ENCODE data around the gene SIDT2. TPM values are rescaled to one million over a fixed set of nuclear protein-coding genes. Genes with fewer than 3 reads are reported as not detected.

The SIDT2 gene
- total RNA-seq, 4 donors from 2014 or later = 6.4 to 91.3 (median 28.7) TPM

GRCh38 chr11:117166491-117166890, 12.1 kb upstream of the SIDT2 start:
- intact Hi-C loops (cut with DNase I; ENCODE audit: low total_unique reads) = no loop called here
- Histone ChIP-seq H3K4me1 (peaks cover 0 to 5% of the 10 kb centered on the region in 2 donors), H3K27ac (no peak overlapping the region), H3K9me3 (no peaks in the 10 kb centered on the region), H3K4me3 (no peak overlapping the region), H3K27me3 (no peaks in the 10 kb centered on the region), H3K36me3 (no peaks in the 10 kb centered on the region)
- TF ChIP-seq CTCF (IDR thresholded peaks at IDR 0.05) = no peak
- no peak for TF ChIP-seq POLR2A (IDR thresholded peaks at IDR 0.05)
- no peak for DNase-seq

DNA sequence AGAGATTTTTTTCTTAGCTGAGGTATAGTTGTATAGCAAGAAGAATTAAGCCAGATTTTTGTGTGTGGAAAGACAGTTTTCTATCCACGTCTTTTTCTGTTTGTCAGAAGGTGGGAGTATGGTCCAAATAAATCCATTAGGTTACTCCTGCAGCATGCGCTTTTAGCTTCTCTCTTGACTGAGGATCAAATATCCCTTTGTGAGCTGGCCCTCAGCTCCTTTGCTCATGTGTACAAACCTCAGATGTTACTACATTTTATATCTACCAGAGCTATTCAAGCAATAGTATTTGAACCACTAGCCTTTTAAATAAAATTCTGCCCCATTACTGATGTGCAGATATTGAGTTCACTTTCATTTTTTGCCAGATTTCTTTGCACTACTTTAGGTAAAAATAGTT, 8.8 kb upstream of the SIDT2 start:
- Histone ChIP-seq H3K4me1 (peaks cover 0 to 5% of the 10 kb centered on the region in 2 donors), H3K36me3 (no peaks in the 10 kb centered on the region), H3K4me3 (no peak overlapping the region), H3K9me3 (no peaks in the 10 kb centered on the region), H3K27me3 (no peaks in the 10 kb centered on the region), H3K27ac (peak overlapping the region; percentile 34 to 45)
- intact Hi-C loops (cut with DNase I; ENCODE audit: low total_unique reads) = no loop called here
- no peak for DNase-seq
- TF ChIP-seq POLR2A (IDR thresholded peaks at IDR 0.05) (no peak), CTCF (IDR thresholded peaks at IDR 0.05) (no peak)

DNA sequence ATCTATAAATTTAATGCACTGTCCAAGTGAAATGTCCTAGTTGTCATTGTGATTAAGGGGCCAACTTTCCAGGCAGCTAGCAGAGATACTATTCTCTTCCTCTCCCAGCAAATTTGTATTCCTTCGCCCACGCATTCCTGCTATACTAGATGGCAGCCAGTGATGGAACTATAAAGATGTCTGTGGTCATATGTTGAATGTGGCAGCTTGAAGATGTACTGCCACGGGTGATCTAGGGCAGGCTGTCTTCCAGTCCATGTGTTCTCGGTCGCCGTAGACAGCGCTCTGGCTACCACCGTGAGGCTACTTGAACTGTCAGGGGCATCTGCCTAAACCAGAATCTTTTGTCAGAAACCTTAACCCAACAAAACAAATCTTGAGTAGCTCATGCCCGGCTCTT, 8.3 kb upstream of the SIDT2 start:
- Histone ChIP-seq H3K36me3 (no peaks in the 10 kb centered on the region), H3K9me3 (no peaks in the 10 kb centered on the region), H3K27me3 (no peaks in the 10 kb centered on the region), H3K4me1 (peaks cover 0 to 5% of the 10 kb centered on the region in 2 donors), H3K27ac (peak overlapping the region; percentile 34 to 45), H3K4me3 (no peak overlapping the region)
- DNase-seq = no peak
- TF ChIP-seq POLR2A (IDR thresholded peaks at IDR 0.05) (no peak), CTCF (IDR thresholded peaks at IDR 0.05) (no peak)
- intact Hi-C loops (cut with DNase I; ENCODE audit: low total_unique reads) = no loop called here

DNA sequence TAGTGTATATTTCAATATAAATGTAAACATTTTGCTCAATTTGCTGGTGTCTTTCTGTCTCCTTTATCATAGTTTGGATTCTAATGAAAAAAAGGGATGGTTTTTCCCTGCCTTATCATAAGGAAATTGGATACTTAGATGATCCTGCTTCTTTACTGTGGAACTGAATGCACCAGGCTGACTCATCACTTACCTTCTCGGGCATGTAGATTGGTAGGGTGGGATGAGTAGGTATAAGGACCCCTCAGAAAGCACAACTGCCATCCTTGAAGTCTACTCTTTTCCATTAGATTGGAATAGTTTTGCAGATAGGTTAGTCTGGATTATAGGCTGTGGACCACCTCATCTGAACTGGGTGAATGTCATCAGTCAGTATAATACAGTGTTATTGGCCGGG, 7.5 kb upstream of the SIDT2 start:
- no peak for DNase-seq
- Histone ChIP-seq H3K36me3 (no peaks in the 10 kb centered on the region), H3K27ac (peak overlapping the region in 1 of 2 donors; percentile 45), H3K4me1 (peaks cover 0 to 5% of the 10 kb centered on the region in 2 donors), H3K9me3 (no peaks in the 10 kb centered on the region), H3K27me3 (no peaks in the 10 kb centered on the region), H3K4me3 (no peak overlapping the region)
- intact Hi-C loops (cut with DNase I; ENCODE audit: low total_unique reads) = no loop called here
- TF ChIP-seq POLR2A (IDR thresholded peaks at IDR 0.05) = no peak
- TF ChIP-seq CTCF (IDR thresholded peaks at IDR 0.05) = no peak

DNA sequence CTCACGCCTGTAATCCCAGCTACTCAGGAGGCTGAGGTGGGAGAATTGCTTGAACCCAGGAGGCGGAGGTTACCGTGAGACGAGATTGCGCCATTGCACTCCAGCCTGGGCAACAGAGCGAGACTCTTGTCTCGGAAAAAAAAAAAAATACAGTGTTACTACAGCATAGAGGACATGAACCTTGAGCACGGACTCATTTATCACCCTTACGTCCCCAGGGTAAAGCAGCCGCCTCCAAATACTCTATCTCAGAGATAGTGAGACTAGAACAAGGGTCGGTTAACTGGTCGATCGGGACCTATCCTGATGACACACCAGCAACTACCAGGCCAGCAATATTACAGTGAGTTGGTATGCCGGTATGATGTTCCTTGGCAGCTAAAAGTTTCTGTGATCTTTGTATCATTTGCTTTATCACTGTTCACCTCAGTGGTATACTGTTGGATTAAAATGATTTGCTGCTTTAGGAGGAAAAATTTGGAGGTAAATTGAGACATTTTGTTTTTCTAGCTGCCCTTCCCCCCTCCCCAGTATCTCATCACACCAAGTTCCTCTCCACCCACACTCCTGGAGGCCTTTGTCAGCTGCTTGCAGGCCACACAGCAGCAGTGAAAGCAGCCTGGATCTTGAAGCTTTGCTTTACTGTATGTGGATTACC, 7.0 kb upstream of the SIDT2 start:
- Histone ChIP-seq H3K4me1 (peaks cover 0 to 5% of the 10 kb centered on the region in 2 donors), H3K9me3 (no peaks in the 10 kb centered on the region), H3K36me3 (no peaks in the 10 kb centered on the region), H3K27me3 (no peaks in the 10 kb centered on the region), H3K4me3 (no peak overlapping the region), H3K27ac (peak overlapping the region; percentile 11 to 12)
- intact Hi-C loops (cut with DNase I; ENCODE audit: low total_unique reads) = no loop called here
- TF ChIP-seq CTCF (IDR thresholded peaks at IDR 0.05) (no peak), POLR2A (IDR thresholded peaks at IDR 0.05) (no peak)
- no peak for DNase-seq

Data from uterus (tissue), 4 donors.